ENCODE measurements around the gene AKAP6.

Gene AKAP6

DNA sequence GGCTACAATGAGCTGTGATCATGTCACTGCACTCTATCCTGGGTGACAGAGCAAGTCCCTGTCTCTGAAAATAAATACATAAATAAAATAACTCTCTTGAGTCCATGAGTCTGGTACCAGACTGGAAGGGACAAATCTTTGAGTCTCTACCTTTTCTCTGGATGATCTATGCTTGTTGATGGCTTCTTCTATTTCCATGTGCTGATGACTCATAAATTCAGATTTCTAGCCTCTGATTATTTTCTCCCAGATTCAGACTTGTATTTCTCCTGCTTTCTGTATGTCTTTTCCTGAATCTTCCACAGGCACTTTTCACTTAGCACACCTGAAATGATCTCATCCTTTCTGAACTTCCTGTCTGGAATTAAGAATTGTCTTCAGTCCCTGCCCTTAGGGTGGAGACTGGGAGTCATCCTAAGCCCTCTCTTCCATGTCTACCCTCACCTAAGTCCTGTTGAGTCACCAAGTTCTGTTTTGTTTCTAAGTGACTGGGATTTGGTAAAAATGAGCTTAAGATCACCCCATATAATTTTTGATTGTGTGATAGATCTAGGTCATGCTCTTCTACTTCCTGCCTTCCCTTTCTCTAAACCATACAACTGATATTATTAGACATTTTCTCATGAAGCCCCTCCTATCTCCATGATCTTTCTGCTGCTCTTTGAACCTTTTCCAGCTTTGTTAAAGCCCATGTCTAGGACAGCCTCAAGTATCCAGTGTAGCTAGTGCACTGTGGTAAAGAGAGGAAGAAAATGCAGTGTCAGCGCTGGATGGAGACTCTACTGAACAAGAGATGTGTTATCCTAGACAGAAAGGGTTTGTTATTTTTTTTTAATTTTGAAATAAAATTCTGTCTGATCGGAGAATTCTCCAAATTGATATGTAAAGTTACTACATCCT is 13.1 kb downstream of the AKAP6 start:
- DNase-seq (ENCODE audit: low read depth): no peak
- TF ChIP-seq, protein P1, sequence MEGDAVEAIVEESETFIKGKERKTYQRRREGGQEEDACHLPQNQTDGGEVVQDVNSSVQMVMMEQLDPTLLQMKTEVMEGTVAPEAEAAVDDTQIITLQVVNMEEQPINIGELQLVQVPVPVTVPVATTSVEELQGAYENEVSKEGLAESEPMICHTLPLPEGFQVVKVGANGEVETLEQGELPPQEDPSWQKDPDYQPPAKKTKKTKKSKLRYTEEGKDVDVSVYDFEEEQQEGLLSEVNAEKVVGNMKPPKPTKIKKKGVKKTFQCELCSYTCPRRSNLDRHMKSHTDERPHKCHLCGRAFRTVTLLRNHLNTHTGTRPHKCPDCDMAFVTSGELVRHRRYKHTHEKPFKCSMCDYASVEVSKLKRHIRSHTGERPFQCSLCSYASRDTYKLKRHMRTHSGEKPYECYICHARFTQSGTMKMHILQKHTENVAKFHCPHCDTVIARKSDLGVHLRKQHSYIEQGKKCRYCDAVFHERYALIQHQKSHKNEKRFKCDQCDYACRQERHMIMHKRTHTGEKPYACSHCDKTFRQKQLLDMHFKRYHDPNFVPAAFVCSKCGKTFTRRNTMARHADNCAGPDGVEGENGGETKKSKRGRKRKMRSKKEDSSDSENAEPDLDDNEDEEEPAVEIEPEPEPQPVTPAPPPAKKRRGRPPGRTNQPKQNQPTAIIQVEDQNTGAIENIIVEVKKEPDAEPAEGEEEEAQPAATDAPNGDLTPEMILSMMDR (IDR thresholded peaks at IDR 0.05; ENCODE audit: insufficient read depth, low read depth, low read length, missing control alignments): no peak
- no peak overlapping the region for H3K4me3 ChIP-seq (ENCODE audit: low read depth, low read length)

DNA sequence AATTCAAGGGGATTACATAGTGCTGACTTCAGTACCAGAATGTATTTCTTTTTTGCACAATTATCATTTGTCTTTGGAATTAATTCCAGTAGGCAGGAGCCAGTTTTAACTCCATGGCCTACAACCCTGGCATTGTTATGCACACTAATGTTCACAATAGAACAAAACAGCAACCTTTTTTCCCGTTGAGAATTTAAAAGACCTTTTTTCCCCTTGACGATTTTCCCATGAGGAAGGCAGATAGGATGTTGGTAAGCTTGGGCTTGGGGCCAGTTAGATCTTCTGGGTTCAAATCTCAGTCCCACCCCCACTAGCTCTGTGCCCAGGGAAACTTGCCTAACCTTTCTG is 13.7 kb downstream of the AKAP6 start:
- no peak for DNase-seq (ENCODE audit: low read depth)
- no peak overlapping the region for H3K4me3 ChIP-seq (ENCODE audit: low read depth, low read length)
- TF ChIP-seq, protein P1 (IDR thresholded peaks at IDR 0.05; ENCODE audit: insufficient read depth, low read depth, low read length, missing control alignments): no peak

DNA sequence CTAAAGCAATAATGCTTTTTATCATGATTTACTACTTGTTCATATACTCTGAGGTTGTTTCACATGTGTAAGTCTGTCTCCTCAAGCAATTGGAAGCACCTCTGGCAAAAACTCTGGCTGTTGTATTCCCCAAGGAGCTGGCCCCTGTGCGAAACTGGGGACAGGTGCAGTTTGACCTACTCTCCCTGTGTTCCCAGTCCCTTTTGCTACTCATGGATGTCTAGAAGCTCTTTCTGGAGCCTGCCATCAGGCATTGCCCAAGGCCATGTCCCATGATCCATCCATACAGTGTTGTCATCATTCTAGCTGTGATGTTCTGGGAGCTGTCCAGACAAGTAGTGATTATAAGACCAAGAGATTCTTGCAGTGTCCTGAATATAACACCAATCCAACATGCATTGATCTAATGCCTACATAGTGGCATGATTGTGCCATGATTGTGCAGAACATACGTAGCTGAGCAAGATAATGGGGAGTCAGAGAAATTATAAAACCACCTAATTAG is 14.9 kb downstream of the AKAP6 start:
- TF ChIP-seq, protein P1 (IDR thresholded peaks at IDR 0.05; ENCODE audit: insufficient read depth, low read depth, low read length, missing control alignments): no peak
- H3K4me3 ChIP-seq (ENCODE audit: low read depth, low read length): no peak overlapping the region
- no peak for DNase-seq (ENCODE audit: low read depth)

DNA sequence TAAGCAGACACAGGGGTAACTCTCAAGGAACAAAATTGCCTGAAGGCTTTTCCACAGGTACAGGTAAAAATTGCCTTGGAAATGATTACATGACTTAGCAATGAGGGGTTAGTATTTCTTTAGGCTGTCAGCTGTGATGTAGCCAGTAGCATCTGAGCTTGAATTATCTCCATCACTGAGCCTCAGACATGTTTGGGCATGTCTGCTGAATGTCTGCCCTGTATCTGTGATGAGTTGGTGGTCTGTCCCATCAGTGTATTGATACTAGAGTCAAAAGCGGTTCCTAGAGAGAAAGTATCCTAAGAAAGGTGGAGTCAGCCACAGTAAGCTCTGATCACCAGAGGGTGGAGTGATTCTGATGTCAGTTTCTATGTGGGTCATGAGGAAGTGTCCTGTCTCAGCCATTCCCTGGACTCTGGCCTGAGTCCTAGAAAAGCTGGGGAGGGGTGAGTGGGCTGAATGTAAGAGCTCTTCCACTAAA is 16.3 kb downstream of the AKAP6 start:
- DNase-seq (ENCODE audit: low read depth): no peak
- TF ChIP-seq, protein P1 (IDR thresholded peaks at IDR 0.05; ENCODE audit: insufficient read depth, low read depth, low read length, missing control alignments): no peak
- H3K4me3 ChIP-seq (ENCODE audit: low read depth, low read length): no peak overlapping the region

DNA sequence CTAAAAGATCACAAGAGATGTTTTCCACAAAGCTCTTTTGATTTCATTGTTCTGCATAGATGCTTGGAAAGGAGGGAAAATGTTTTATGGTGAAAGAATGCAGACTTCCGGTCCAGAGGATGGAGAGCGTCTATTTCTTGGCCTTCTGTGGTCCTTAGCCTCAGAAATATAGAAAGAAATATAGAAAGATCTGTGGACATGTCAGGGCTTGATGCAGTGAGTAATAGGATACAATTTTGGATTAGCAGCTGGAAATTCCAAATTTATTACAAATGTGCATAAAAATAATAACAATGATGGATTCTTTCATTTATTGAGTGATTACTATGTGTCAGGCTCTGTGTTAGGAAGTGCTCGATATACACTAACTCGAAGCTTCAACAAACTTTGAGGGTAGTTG is 20.2 kb downstream of the AKAP6 start:
- DNase-seq (ENCODE audit: low read depth): no peak
- TF ChIP-seq, protein P1 (IDR thresholded peaks at IDR 0.05; ENCODE audit: insufficient read depth, low read depth, low read length, missing control alignments): no peak
- H3K4me3 ChIP-seq (ENCODE audit: low read depth, low read length): no peak overlapping the region

DNA sequence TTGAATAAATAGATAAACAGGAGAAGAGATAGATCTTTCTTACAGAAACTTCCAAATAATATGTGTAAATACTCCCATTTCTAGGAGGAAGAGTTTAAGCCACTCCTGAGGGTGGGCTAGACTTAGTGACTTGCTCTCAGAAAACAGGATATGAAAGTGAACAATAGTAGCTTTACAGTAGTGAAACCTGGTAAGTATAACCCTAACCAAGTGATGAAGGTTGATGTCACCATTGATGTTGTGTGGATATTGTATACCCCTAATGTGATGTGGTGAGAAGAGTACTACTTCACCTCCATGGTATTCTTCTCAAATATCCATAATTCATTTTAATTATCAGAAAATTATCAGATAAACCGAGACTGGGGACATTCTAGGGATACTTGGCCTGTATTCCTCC is 20.9 kb downstream of the AKAP6 start:
- TF ChIP-seq, protein P1 (IDR thresholded peaks at IDR 0.05; ENCODE audit: insufficient read depth, low read depth, low read length, missing control alignments): no peak
- no peak overlapping the region for H3K4me3 ChIP-seq (ENCODE audit: low read depth, low read length)
- DNase-seq (ENCODE audit: low read depth): peak; percentile 49

Data from GM12865 (cell line).